ENCODE measurements around the gene CFAP299. TPM values are rescaled to one million over a fixed set of nuclear protein-coding genes. Genes with fewer than 3 reads are reported as not detected.

CFAP299 gene
- total RNA-seq, 2 donors from 2014 or later = not detected

GRCh38 chr4:80407246-80407645 lies 71.7 kb downstream of the CFAP299 start:
- H3K4me1 ChIP-seq (ENCODE audit: control insufficient read depth in 1 of 2, low read depth in 2 of 2) = no peaks in the 10 kb centered on the region
- DNase-seq (ENCODE audit: low spot score) = no peak
- no peak for ATAC-seq (ENCODE audit: insufficient number of reproducible peaks, low FRiP score, low read depth)

GRCh38 chr4:80409809-80410208 lies 74.3 kb downstream of the CFAP299 start:
- no peaks in the 10 kb centered on the region for H3K9me3 ChIP-seq
- DNase-seq (ENCODE audit: low spot score) (no peak), ATAC-seq (ENCODE audit: insufficient number of reproducible peaks, low FRiP score, low read depth) (no peak)
- no peak for TF ChIP-seq CTCF (IDR thresholded peaks at IDR 0.05)
- no peaks in the 10 kb centered on the region for H3K4me1 ChIP-seq (ENCODE audit: control insufficient read depth in 1 of 2, low read depth in 2 of 2)
- H3K36me3 ChIP-seq = no peaks in the 10 kb centered on the region
- no peak overlapping the region for H3K4me3 ChIP-seq
- H3K27ac ChIP-seq = no peak overlapping the region
- no peaks in the 10 kb centered on the region for H3K27me3 ChIP-seq (replicated peaks; ENCODE audit: insufficient read depth)

More at GRCh38 chr4:80407246-80407645, 71.7 kb downstream of the CFAP299 start:
- Histone ChIP-seq H3K27ac (no peak overlapping the region), H3K27me3 (replicated peaks; ENCODE audit: insufficient read depth) (no peaks in the 10 kb centered on the region), H3K4me3 (no peak overlapping the region), H3K9me3 (no peaks in the 10 kb centered on the region), H3K36me3 (no peaks in the 10 kb centered on the region)
- no peak for TF ChIP-seq CTCF (IDR thresholded peaks at IDR 0.05)

- Histone ChIP-seq H3K27me3 (replicated peaks; ENCODE audit: insufficient read depth) (no peaks in the 10 kb centered on the region), H3K4me3 (no peak overlapping the region), H3K9me3 (no peaks in the 10 kb centered on the region), H3K4me1 (ENCODE audit: control insufficient read depth in 1 of 2, low read depth in 2 of 2) (no peaks in the 10 kb centered on the region), H3K27ac (no peak overlapping the region), H3K36me3 (no peaks in the 10 kb centered on the region)
- TF ChIP-seq CTCF (IDR thresholded peaks at IDR 0.05) = no peak
- ATAC-seq (ENCODE audit: insufficient number of reproducible peaks, low FRiP score, low read depth) (no peak), DNase-seq (ENCODE audit: low spot score) (no peak)
Measured at GRCh38 chr4:80412322-80412721, 76.8 kb downstream of the CFAP299 start.

GRCh38 chr4:80413086-80413485 lies 77.6 kb downstream of the CFAP299 start:
- H3K27ac ChIP-seq = no peak overlapping the region
- no peak overlapping the region for H3K4me3 ChIP-seq
- ATAC-seq (ENCODE audit: insufficient number of reproducible peaks, low FRiP score, low read depth) (no peak), DNase-seq (ENCODE audit: low spot score) (no peak)
- TF ChIP-seq CTCF (IDR thresholded peaks at IDR 0.05) = no peak
- H3K27me3 ChIP-seq (replicated peaks; ENCODE audit: insufficient read depth) = no peaks in the 10 kb centered on the region
- no peaks in the 10 kb centered on the region for H3K36me3 ChIP-seq
- H3K9me3 ChIP-seq = no peaks in the 10 kb centered on the region
- no peaks in the 10 kb centered on the region for H3K4me1 ChIP-seq (ENCODE audit: control insufficient read depth in 1 of 2, low read depth in 2 of 2)

GRCh38 chr4:80417019-80417418 lies 81.5 kb downstream of the CFAP299 start:
- no peak for ATAC-seq (ENCODE audit: insufficient number of reproducible peaks, low FRiP score, low read depth)
- Histone ChIP-seq H3K4me3 (no peak overlapping the region), H3K9me3 (no peaks in the 10 kb centered on the region), H3K27me3 (replicated peaks; ENCODE audit: insufficient read depth) (no peaks in the 10 kb centered on the region), H3K36me3 (no peaks in the 10 kb centered on the region), H3K27ac (no peak overlapping the region), H3K4me1 (ENCODE audit: control insufficient read depth in 1 of 2, low read depth in 2 of 2) (no peaks in the 10 kb centered on the region)
- TF ChIP-seq CTCF (IDR thresholded peaks at IDR 0.05) = no peak
- DNase-seq (ENCODE audit: low spot score) = no peak
